Stimulated activated CD4-positive, alpha-beta T cell treated with anti-CD3 and anti-CD28 coated beads, Interleukin-1b, Interleukin-23, amount 100 ng/mL, for 1 hour (primary cell): ENCODE results near the gene CITED4.

Source experiments
- DNase-seq, 2 donors: peaks; one replicate each; pipeline ENCODE4 v3.0.0-alpha.2; 2020; ENCODE audit warnings: low read depth in 2 of 2

CITED4 gene

GRCh38 chr1:40853885-40854170 is 8.3 kb downstream of the CITED4 start:
- DNase-seq = no peak

GRCh38 chr1:40853113-40853884 is 8.9 kb downstream of the CITED4 start:
- DNase-seq = no peak

- no peak for DNase-seq
These were observed 10.5 kb downstream of the CITED4 start for GRCh38 chr1:40851643-40852042.

GRCh38 chr1:40849801-40850592 is 12.2 kb downstream of the CITED4 start:
- DNase-seq = peak; percentile 46 to 62

- DNase-seq = no peak
These were observed 13.5 kb downstream of the CITED4 start for GRCh38 chr1:40848530-40849189.

GRCh38 chr1:40847023-40847745 is 15.0 kb downstream of the CITED4 start:
- DNase-seq = no peak

- DNase-seq = no peak
These were observed 16.3 kb downstream of the CITED4 start for GRCh38 chr1:40845895-40846294.

GRCh38 chr1:40844887-40845878 is 17.0 kb downstream of the CITED4 start:
- no peak for DNase-seq

GRCh38 chr1:40844079-40844478 is 18.1 kb downstream of the CITED4 start:
- no peak for DNase-seq

GRCh38 chr1:40842691-40843090 is 19.5 kb downstream of the CITED4 start:
- DNase-seq = no peak

- no peak for DNase-seq
These were observed 20.0 kb downstream of the CITED4 start for GRCh38 chr1:40842207-40842606.

GRCh38 chr1:40841602-40842001 is 20.6 kb downstream of the CITED4 start:
- no peak for DNase-seq

GRCh38 chr1:40840526-40841323 is 21.4 kb downstream of the CITED4 start:
- DNase-seq = no peak

GRCh38 chr1:40839943-40840335 is 22.2 kb downstream of the CITED4 start:
- no peak for DNase-seq

GRCh38 chr1:40838980-40839942 is 22.9 kb downstream of the CITED4 start:
- no peak for DNase-seq

- no peak for DNase-seq
These were observed 23.9 kb downstream of the CITED4 start for GRCh38 chr1:40838045-40838979.

- no peak for DNase-seq
These were observed 24.6 kb downstream of the CITED4 start for GRCh38 chr1:40837601-40838000.

- DNase-seq = no peak
These were observed 25.9 kb downstream of the CITED4 start for GRCh38 chr1:40836283-40836682.
